ENCODE results near the gene PSMB1.
A peak's percentile ranks its signal among the peaks of the same experiment; 100 is the strongest.

The PSMB1 gene

GRCh38 chr6:170584181-170584953 is 31.3 kb upstream of the PSMB1 start, which contains the start of gene PDCD2:
TSS of gene PDCD2 (minus strand) at chr6:170584637. CDS start at chr6:170584581, 56 bp downstream.
- no peaks in the 10 kb centered on the region for H3K9me3 ChIP-seq
- peak; percentile 96 for DNase-seq
- H3K27me3 ChIP-seq: no peaks in the 10 kb centered on the region; the same call in 1 of the 2 replicates
- 0 out of 2 replicates have a peak, but pooled peaks have one; percentile 1 for TF ChIP-seq CTCF (IDR thresholded peaks at IDR 0.05; ENCODE audit: low read depth, low read length)
- H3K4me1 ChIP-seq: no peaks in the 10 kb centered on the region
- H3K36me3 ChIP-seq: peaks cover 34% of the 10 kb centered on the region
- H3K4me3 ChIP-seq (ENCODE audit: low read depth, low read length): peak within 1 kb of the TSS; percentile 71

GRCh38 chr6:170583756-170584180 is 30.7 kb upstream of the PSMB1 start:
- peak; percentile 12; the same call in 1 of the 2 replicates for TF ChIP-seq CTCF (IDR thresholded peaks at IDR 0.05; ENCODE audit: low read depth, low read length)
- DNase-seq: no peak
- Histone ChIP-seq H3K9me3 (no peaks in the 10 kb centered on the region), H3K27me3 (no peaks in the 10 kb centered on the region; the same call in 1 of the 2 replicates), H3K4me1 (no peaks in the 10 kb centered on the region), H3K4me3 (ENCODE audit: low read depth, low read length) (peak overlapping the region; percentile 71), H3K36me3 (peaks cover 40% of the 10 kb centered on the region)

GRCh38 chr6:170578909-170579308 is 25.8 kb upstream of the PSMB1 start:
- Histone ChIP-seq H3K9me3 (no peaks in the 10 kb centered on the region), H3K4me3 (ENCODE audit: low read depth, low read length) (no peak overlapping the region), H3K36me3 (peaks cover 56% of the 10 kb centered on the region), H3K27me3 (no peaks in the 10 kb centered on the region; the same call in 1 of the 2 replicates), H3K4me1 (no peaks in the 10 kb centered on the region)
- no peak for DNase-seq
- TF ChIP-seq CTCF (IDR thresholded peaks at IDR 0.05; ENCODE audit: low read depth, low read length): no peak

- Histone ChIP-seq H3K36me3 (peaks cover 52% of the 10 kb centered on the region), H3K27me3 (no peaks in the 10 kb centered on the region; the same call in 1 of the 2 replicates), H3K9me3 (no peaks in the 10 kb centered on the region), H3K4me3 (ENCODE audit: low read depth, low read length) (no peak overlapping the region), H3K4me1 (no peaks in the 10 kb centered on the region)
- peak; percentile 41 for TF ChIP-seq CTCF (IDR thresholded peaks at IDR 0.05; ENCODE audit: low read depth, low read length)
- no peak for DNase-seq
Observed at GRCh38 chr6:170575250-170575649, 22.1 kb upstream of the PSMB1 start.

- Histone ChIP-seq H3K36me3 (peaks cover 54% of the 10 kb centered on the region), H3K4me3 (ENCODE audit: low read depth, low read length) (no peak overlapping the region), H3K9me3 (no peaks in the 10 kb centered on the region), H3K4me1 (no peaks in the 10 kb centered on the region), H3K27me3 (no peaks in the 10 kb centered on the region)
- no peak for DNase-seq
- no peak for TF ChIP-seq CTCF (IDR thresholded peaks at IDR 0.05; ENCODE audit: low read depth, low read length)
Observed at GRCh38 chr6:170572704-170573466, 19.8 kb upstream of the PSMB1 start.

All from BE2C (cell line).